EL (cell line): ENCODE data around the gene ASCL5.
"Not testable (repeated sequence)": the region's sequence is repeated elsewhere in the genome, so short reads cannot be mapped to it uniquely, and the experiment has no call there.

ENCODE experiments used
- DNase-seq: peaks from one replicate; pipeline ENCODE4 v3.0.0-alpha.2; 2016

The ASCL5 gene

DNA sequence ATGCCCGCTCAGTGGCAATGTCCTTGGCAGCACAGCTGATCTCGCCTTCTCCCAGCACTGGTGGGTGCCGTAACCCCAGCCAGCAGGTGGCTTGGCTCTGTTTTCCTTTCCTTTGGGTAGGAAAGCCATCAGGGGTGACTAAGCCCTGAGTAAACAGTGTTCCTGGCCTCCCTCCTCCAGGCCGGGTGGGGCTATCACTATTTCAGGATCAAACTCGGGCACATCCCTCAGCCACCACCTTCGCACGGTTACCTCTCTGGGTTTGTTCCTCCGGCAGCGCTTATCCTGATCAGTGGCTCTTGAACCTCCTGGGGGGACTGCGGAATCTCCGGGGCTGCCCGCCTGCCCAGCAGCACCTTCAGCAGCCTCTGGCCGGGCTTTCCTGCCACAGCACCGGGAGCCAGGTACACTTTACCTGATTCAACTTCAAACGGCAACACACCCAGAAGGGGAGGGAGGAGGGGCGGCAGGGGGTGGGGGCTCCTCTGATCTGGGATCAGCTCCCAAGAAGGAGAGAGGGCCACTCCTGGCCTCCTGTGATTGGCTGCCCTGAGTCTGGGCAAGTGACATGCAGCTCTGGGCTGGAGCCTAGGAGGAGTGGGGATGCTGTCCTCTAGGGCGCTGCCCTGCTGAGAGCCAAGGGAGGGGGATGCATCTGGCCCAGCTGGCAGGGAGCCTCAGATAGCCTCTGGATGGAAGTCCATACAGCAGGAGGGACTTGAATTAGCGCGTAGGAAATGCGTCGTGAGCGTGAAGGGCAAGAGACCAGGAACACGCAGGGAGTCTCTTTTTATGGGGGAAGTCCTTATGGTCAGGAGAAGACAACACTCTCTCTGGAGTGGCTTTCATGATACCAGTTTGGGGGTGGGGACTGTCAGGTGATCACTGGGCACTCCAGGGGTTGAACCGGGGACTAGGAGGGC, at the start of gene ASCL5:
TSS of gene ASCL5 (minus strand) at position 353 of the 923 bp plus-strand sequence. CDS start 11,812 bp downstream, outside the sequence.
- peak; percentile 51 for DNase-seq

GRCh38 chr1:201175820-201176500, 49.0 kb upstream of the ASCL5 start:
- DNase-seq, result no peak

DNA sequence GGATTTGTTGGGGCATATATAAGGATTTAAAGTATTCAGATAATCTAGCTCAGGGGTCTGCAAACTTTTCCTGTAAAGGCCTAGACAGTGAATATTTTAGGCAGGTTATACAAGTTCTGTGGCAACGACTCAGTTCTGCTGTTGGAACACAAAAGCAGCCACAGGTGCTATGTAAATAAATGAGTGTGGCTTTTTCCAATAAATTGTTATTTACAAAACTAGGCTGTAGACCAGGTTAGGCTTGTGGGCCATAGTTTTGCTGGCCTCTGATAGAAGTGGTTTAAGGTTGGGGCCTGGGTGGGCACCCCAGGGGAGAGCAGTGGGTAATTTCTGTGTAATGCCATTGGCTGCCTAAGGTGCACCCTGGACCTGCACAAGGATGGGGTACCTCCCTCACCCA, 46.8 kb upstream of the ASCL5 start:
- no peak for DNase-seq

DNA sequence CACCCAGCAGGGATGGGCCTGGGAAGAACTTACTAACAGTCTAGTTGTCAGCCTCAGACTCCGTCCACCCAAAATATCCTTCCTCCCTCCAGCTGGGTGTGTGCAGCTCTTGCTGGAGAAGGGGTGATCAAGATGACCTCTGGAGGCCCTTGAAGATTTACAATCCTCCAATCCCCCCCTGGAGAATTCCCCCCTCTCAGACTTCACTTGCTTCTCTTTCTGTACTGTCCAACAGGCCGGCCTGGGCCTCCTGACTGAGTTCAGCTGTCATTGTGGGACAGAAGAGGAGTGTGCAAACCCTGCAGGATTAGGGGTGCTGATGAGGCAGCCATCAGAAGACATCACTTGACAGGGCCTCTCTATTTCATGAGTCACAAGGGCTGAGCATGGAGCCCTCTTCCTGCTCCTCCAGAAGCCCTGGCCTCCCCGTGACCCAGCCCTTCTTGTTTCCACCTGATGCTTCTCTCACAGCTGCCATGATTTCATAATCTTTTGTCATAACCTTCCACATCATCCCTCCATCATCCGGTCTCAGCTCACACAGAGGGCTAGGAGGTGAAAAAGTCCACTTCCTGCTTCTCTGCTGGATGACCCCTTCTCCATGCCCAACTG, 46.1 kb upstream of the ASCL5 start:
- DNase-seq, result peak; percentile 31

- no peak for DNase-seq
These were observed 45.3 kb upstream of the ASCL5 start for GRCh38 chr1:201172326-201172725.

DNA sequence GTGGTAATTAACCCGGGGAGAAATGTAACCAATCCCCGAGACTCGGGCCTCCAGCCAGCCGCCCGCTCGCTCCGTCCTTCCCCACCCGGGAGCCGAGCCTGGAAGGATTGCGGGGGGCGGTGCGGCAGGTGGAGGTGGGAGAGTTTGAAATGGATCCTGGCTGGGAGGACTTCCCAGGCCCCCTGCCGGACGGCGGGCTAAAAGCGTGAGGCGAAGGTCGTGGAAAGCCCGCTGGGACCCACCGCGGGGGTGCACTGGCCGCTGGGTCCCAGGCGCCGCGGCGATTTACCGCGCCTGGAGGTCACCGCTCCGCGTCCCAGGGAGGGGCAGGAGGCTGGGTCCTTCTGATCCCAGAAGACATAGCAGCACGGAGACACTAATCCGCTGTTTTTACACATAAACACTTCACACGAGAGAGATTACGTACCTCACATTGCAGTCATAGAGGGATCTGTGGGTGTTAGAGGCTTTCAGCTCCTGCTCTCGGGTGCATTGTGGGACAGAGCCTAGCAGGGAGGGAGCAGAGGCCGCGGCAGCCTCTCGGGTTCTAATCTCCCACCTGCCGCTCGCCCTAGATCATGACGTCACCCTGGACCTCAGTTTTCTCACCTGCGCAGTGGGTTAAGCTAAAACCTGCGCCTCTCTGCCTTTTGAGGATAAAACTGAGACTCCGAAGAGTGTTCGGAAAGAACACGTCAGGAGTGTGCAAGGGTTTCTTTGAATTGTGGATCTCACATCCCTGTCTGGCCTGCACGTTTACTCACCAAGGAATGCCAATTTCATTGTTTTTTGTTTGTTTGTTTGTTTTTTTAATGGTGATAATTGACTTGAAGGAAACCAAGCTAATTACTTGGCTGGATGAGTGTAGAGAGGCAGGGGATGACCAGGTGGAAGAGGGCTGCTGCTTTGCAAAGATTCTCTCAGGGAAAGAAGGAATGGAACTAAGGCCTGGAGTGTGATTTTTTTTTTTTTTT, 44.4 kb upstream of the ASCL5 start:
- DNase-seq, result peak; percentile 36

DNA sequence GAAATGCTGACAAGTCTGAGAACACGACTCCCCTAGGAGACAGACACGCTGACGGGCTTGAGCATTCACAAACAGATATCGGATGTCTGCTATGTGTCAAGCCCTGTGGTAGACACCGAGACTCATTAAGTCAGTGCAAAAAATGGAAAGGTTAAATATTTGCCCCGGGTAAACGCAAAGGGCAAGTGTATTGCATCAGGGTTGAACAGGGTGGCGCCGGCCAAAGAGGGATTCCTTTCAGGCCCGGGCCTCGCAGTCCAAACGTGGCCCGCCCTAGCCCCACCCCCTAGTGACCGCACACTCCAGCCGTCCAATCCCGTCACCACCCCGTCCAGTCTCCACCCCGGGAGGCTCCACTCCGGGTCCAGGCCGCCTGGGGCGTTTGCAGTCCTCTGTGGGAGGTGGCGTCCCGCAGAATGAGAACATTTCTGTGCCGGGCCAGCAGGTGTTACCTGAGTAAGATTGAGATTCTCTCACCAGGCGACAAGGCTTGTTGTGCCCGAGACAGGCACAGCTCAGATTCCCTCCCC, 43.6 kb upstream of the ASCL5 start:
- DNase-seq, result peak; percentile 96

DNA sequence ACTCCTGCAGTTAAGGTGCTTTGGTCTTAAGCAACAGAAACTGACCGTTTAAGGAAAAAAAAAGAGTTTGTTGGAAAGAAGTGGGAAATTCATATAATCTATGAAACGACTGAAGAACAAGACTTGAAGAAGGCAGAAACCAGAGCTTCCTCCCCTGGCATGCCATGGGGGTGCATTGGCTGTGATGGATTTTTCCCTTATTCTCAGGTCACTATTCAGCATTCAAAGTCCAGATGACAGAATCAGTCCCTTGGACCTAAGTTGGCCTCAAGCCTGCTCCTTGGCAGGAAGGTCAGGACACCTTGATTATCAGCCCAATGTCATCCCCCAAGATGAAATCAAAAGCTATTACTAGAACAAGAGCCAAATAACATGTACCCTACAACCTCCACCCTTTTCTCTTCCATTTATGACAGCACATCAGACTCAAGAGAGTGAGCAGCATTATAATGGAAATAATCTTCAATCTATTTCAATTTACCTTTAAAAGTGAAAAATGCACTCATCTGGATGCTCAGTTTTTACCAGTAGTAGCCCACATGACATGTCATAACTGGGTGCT, 43.1 kb upstream of the ASCL5 start:
- DNase-seq, result no peak

- DNase-seq, result no peak
These were observed 42.2 kb upstream of the ASCL5 start for GRCh38 chr1:201169203-201169602.

DNA sequence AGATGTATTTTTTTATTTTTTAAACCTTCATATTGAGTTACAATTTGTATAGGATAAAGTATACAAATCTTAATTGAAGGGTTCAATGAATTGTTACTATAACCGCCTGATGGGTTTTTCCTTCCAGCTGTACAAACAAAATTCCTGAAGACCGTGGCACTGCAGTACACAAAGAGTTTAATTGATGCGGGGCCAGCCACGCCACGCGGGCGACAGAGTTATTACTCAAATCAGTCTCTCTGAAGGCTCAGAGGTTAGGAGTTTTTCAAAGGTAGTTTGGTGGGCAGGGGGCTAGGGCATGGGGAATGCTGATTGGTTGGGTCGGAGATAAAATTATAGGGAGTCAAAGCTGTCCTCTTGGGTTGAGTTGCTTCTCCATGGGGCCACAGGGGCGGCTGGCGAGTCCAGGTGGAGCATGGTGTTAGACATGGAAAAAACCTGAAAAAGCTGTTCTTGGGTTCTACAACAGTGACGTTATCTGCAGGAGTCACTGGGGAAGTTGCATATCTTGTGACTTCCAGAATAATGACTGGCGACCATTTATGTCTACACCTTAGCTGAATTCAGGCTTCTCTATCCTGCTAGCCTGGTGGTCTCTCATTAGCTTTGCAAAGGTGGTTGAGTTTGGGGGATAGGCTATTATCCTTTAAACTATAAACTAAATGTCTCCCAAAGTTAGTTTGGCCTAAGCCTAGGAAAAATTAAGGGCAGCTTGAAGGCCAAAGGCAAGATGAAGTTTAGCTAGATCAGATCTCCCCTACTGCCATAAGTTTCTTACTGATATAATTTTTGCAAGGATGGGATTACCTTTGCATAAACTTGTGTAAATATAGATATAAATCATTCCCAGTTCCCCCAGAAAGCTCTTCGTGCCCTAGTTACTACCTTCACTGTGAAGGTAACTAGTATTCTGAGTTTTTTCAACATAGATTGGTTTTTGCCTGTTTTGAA, 40.3 kb upstream of the ASCL5 start:
- no peak for DNase-seq

GRCh38 chr1:201164645-201165044, 37.7 kb upstream of the ASCL5 start:
- no peak for DNase-seq

- no peak for DNase-seq
These were observed 36.7 kb upstream of the ASCL5 start for GRCh38 chr1:201163707-201164106.

DNA sequence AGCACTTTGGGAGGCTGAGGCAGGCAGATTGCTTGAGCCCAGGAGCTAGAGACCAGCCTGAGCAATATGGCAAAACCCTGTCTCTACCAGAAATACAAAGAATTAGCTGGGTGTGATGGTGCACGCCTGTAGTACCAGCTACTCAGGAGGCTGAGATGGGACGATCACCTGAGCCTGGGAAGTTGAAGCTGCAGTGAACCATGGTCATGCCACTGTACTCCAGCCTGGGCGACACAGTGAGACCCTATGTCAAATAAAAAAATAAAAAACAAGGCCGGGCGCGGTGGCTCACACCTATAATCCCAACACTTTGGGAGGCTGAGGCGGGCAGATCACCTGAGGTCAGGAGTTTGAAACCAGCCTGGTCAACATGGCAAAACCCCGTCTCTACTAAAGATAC, 36.1 kb upstream of the ASCL5 start:
- DNase-seq, result not testable (repeated sequence)

DNA sequence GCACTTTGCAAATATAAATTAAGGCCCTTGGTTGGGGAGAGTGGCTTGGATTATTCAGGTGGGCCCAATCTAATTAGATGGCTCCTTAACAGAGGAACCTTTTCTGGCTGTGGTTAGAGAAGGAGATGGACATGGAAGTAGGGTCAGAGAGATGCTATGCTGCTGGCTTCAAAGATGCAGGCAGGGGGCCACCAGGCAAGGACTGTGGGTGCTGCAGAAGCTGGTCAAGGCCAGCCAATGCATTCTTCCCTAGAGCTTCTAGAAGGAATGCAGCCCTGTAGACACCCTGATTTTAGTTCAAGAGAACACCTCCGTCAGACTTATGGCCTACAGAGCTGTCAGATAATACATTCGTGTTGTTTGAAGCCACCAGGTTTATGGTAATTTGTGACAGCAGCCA, 31.0 kb upstream of the ASCL5 start:
- no peak for DNase-seq

GRCh38 chr1:201156819-201157218, 29.8 kb upstream of the ASCL5 start:
- DNase-seq, result no peak

- no peak for DNase-seq
These were observed 29.4 kb upstream of the ASCL5 start for GRCh38 chr1:201156346-201156745.

DNA sequence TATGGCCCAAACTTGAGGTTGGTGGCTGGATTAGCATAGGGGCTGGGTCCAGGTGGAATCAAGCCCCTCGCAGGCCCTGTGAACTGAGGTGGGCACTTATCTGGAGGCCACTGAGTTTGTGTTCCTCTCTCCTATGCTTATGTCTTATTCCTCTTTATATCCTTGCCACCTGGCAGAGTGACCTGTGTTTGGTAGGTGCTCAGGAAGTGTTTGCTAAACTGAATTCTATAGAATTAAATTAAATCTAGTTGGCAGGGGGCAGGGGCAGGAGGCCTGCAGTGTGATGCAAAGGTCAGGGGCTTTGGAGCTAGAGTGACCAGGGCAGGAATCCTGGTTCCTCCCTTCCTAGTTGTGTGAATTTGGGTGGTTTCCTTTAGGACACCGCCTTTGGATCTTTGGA, 28.4 kb upstream of the ASCL5 start:
- DNase-seq, result no peak

GRCh38 chr1:201154389-201155165, 27.6 kb upstream of the ASCL5 start, which contains the start of gene TMEM9:
Gene TMEM9, minus strand, starts transcription at chr1:201154474. Its CDS starts 551 bp downstream, at chr1:201153923.
- DNase-seq, result peak; percentile 93
